Measurements from ENCODE around the gene CLK1. TPM values are rescaled to one million over a fixed set of nuclear protein-coding genes. Genes with fewer than 3 reads are reported as not detected.
"Not testable (repeated sequence)": the region's sequence is repeated elsewhere in the genome, so short reads cannot be mapped to it uniquely, and the experiment has no call there.

CLK1 gene
- total RNA-seq, 3 donors from 2014 or later = 62.0 to 138 (median 88.3) TPM

GRCh38 chr2:200901459-200902072 is 37.1 kb upstream of the CLK1 start:
- Histone ChIP-seq H3K36me3 (ENCODE audit: low read depth) (no peaks in the 10 kb centered on the region), H3K9me3 (no peaks in the 10 kb centered on the region), H3K4me1 (ENCODE audit: low read depth) (no peaks in the 10 kb centered on the region), H3K4me3 (no peak overlapping the region)
- intact Hi-C loops (cut with DNase I, micrococcal nuclease) = loop anchor here in 1 of 2 donors (10.0 kb wide), 2 partner anchors 163 to 283 kb away; partner anchors contain the start of gene CASP10
- peak; percentile 95 for ATAC-seq
- peak in 1 of 3 donors; percentile 88 for DNase-seq
- TF ChIP-seq CTCF (IDR thresholded peaks at IDR 0.05) = peak; percentile 48

GRCh38 chr2:200899482-200899881 is 35.0 kb upstream of the CLK1 start:
- TF ChIP-seq CTCF (IDR thresholded peaks at IDR 0.05) = no peak
- DNase-seq = no peak
- intact Hi-C loops (cut with DNase I, micrococcal nuclease) = no loop called here
- Histone ChIP-seq H3K4me3 (no peak overlapping the region), H3K4me1 (ENCODE audit: low read depth) (no peaks in the 10 kb centered on the region), H3K9me3 (no peaks in the 10 kb centered on the region), H3K36me3 (ENCODE audit: low read depth) (no peaks in the 10 kb centered on the region)
- ATAC-seq = no peak

GRCh38 chr2:200888704-200889625 is 24.5 kb upstream of the CLK1 start, which contains the start of the genes NIF3L1 and PPIL3:
Gene NIF3L1, plus strand, starts transcription at chr2:200889371. Its CDS starts 2,573 bp downstream, at chr2:200891944.
Gene PPIL3, minus strand, starts transcription at chr2:200889077. Its CDS starts 1,462 bp downstream, at chr2:200887615.
- Histone ChIP-seq H3K4me3 (peak within 1 kb of the TSS; percentile 28), H3K4me1 (ENCODE audit: low read depth) (peaks cover 7% of the 10 kb centered on the region), H3K36me3 (ENCODE audit: low read depth) (no peaks in the 10 kb centered on the region), H3K9me3 (no peaks in the 10 kb centered on the region)
- DNase-seq (peak; percentile 97 to 99 (median 98)), ATAC-seq (peak; percentile 96)
- no peak for TF ChIP-seq CTCF (IDR thresholded peaks at IDR 0.05)
- intact Hi-C loops (cut with DNase I, micrococcal nuclease) = no loop called here

GRCh38 chr2:200881715-200882249 is 17.3 kb upstream of the CLK1 start:
- H3K9me3 ChIP-seq; intact Hi-C loops (cut with DNase I, micrococcal nuclease); H3K4me1 ChIP-seq (ENCODE audit: low read depth); DNase-seq; H3K4me3 ChIP-seq; H3K36me3 ChIP-seq (ENCODE audit: low read depth); ATAC-seq: not testable (repeated sequence)

- Histone ChIP-seq H3K36me3 (ENCODE audit: low read depth) (no peaks in the 10 kb centered on the region), H3K9me3 (no peaks in the 10 kb centered on the region), H3K4me3 (no peak overlapping the region), H3K4me1 (ENCODE audit: low read depth) (no peaks in the 10 kb centered on the region)
- intact Hi-C loops (cut with DNase I, micrococcal nuclease) = no loop called here
- ATAC-seq = no peak
- no peak for DNase-seq
- TF ChIP-seq CTCF (IDR thresholded peaks at IDR 0.05) = no peak
Observed at GRCh38 chr2:200878289-200878880, 13.9 kb upstream of the CLK1 start.

All from mucosa of descending colon (tissue), 3 donors.